Activated T-helper 17 cell treated with anti-CD3 and anti-CD28 coated beads, Interleukin-2, amount 50 U/mL, for 72 hours (primary cell): ENCODE data around the gene OR2L8. TPM values are rescaled to one million over a fixed set of nuclear protein-coding genes. Genes with fewer than 3 reads are reported as not detected.
"Not testable (repeated sequence)": the region's sequence is repeated elsewhere in the genome, so short reads cannot be mapped to it uniquely, and the experiment has no call there.

Experiments
- ATAC-seq: fragments of 150-1000 bp; cut with Tn5 transposase; replicated peaks from 2 replicates; pipeline ENCODE4 v1.10.0; 2021; ENCODE audit warnings: mild to moderate bottlenecking, moderate library complexity
- H3K27ac Mint-ChIP-seq: one replicate; pipeline ENCODE4 v1.8.0; 2022; ENCODE audit warnings: mixed read lengths
- H3K27me3 Mint-ChIP-seq: one replicate; pipeline ENCODE4 v1.8.0; 2022; ENCODE audit warnings: mixed read lengths
- H3K36me3 Mint-ChIP-seq: one replicate; pipeline ENCODE4 v1.8.0; 2022; ENCODE audit warnings: low read depth, mild to moderate bottlenecking, mixed read lengths
- H3K4me1 Mint-ChIP-seq: one replicate; pipeline ENCODE4 v1.8.0; 2022; ENCODE audit warnings: mixed read lengths
- H3K4me3 Mint-ChIP-seq: one replicate; pipeline ENCODE4 v1.8.0; 2022; ENCODE audit warnings: mild to moderate bottlenecking, mixed read lengths
- H3K9me3 Mint-ChIP-seq: one replicate; pipeline ENCODE4 v1.8.0; 2022; ENCODE audit warnings: mixed read lengths
- total RNA-seq, 2 donors: library from RNA; stranded (reverse); gene quantifications; one replicate each; pipeline ENCODE4 v1.2.3, GENCODE V29; 2022

Gene OR2L8
- total RNA-seq, 2 donors from 2014 or later: not detected

DNA sequence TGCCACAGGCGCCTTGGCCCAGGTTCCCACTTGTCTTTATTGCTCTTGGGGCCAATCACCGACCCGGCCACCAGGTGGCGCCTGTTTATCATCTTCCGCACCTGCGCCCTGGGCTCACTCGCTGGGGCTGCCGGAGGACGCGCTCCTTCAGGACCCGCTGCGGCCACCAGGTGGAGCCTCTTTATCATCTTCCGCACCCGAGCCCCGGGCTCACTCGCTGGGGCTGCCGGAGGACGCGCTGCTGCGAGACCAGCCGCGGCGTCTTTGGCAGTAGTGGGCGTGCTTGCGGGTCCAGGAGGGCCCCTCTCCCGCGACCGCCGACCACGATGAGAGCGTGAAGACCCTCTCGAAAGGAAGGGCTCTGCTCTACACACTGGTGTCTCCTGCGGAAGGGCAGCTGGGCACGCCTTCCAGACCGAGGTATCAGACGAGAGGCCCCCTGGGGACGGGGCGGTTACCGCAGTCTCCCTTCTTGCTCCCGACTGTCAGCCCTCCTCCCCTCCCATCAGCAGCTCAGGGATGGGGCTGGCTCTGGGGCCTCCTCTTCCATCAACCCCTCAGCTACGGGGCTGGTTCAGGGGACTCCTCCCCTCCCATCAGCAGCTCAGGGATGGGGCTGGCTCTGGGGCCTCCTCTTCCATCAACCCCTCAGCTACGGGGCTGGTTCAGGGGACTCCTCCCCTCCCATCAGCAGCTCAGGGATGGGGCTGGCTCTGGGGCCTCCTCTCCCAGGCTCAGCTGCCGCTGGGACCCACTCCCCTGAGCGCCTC is 11.5 kb upstream of the OR2L8 start:
- peak overlapping the region; percentile 69 for H3K4me3 Mint-ChIP-seq
- peak; percentile 99 for ATAC-seq
- H3K4me1 Mint-ChIP-seq, H3K27me3 Mint-ChIP-seq, H3K9me3 Mint-ChIP-seq, H3K36me3 Mint-ChIP-seq, H3K27ac Mint-ChIP-seq: not testable (repeated sequence)

DNA sequence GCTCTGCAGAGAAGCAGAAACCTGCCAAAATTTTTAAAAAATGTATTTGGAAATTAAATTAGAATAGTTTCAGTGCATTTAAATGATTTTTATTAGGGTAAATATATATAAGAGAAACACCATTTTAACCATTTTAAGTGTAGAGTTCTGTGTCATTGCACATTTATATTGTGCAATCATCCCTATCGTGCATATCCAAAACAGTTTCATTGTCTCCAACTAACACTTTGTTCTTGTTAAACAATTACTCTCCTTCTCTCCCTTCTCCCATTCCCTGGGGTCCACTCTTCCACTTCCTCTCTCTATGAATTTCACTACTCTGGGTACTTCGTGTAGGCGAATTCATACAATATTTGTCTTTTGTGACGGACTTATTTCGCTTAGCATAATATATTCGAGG is 6.0 kb upstream of the OR2L8 start:
- no peak overlapping the region for H3K4me3 Mint-ChIP-seq
- H3K27ac Mint-ChIP-seq: no peak overlapping the region
- H3K4me1 Mint-ChIP-seq: no peaks in the 10 kb centered on the region
- H3K36me3 Mint-ChIP-seq: no peaks in the 10 kb centered on the region
- H3K9me3 Mint-ChIP-seq: peaks cover 3% of the 10 kb centered on the region
- ATAC-seq: no peak
- H3K27me3 Mint-ChIP-seq: peaks cover 2% of the 10 kb centered on the region

DNA sequence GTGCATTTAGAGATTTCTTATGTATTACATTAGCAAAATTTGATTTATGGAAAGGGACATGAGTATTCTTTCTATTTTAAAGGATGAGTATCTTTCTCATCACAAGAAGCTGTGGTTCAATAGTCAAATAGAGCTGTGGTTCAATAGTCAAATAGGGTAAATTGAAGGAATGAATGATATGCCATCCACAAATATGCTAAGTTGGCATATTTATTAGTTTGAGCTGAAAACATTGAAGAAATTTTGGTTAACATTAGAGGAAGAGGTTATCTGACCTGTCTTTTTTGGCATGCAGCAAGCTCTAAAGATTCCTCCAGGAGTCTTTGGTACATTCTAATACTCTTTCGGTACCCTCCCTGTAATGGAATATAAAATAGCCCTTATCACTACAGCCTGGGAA is 4.8 kb downstream of the OR2L8 start:
- Mint-ChIP-seq H3K9me3 (peaks cover 5% of the 10 kb centered on the region), H3K4me3 (no peak overlapping the region), H3K27ac (no peak overlapping the region), H3K4me1 (no peaks in the 10 kb centered on the region), H3K27me3 (no peaks in the 10 kb centered on the region), H3K36me3 (no peaks in the 10 kb centered on the region)
- no peak for ATAC-seq

DNA sequence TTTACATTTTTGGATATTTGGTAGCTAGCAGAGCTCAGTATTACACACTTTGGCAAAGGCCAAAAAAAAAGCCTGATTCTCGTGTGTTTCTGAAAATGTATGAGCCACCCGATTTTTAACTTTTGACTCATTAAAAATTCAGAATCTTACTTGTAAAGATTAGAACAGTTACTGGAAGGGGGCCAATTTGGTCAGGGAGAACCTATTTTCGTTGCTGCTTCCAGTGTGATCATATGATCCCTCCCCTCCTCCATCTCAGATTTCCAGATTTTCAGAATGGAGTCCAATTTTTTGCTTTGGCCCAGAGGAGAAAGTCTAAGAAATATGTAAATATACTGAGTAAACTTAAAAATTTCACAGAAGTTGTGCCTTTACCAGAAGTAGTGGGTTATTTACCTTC is 13.1 kb downstream of the OR2L8 start:
- Mint-ChIP-seq H3K36me3 (no peaks in the 10 kb centered on the region), H3K27me3 (no peaks in the 10 kb centered on the region), H3K4me1 (no peaks in the 10 kb centered on the region), H3K27ac (no peak overlapping the region), H3K9me3 (peaks cover 16% of the 10 kb centered on the region), H3K4me3 (no peak overlapping the region)
- ATAC-seq: no peak

DNA sequence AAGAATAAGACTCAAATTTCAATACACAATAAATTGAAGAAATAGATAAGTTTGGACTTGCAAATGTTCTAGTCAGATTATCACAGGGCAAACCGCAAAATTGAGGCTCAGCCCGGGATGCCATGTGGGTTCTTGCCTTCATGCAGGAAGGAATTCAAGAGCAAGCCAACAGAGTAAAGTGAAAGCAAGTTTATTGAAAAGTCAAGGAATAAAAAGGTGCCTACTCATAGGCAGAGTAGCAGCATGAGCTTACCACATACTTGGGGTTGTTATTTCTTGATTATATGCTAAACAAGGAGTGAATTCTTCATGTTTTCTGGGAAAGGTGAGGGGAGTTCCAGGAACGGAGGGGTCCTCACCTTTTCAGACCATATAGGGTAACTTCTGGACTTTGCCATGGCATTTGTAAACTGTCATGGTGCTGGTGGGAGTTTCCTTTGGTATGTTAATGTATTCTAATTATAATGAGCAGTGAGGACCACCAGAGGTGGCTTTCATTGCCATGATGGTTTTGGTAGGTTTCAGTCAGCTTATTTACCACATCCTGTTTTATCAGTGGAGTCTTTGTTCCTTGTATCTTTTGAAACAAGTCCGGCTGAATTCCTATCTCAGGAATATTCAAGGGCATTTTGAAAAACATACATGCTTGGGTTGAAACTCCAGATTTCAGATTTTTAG is 14.4 kb downstream of the OR2L8 start:
- no peaks in the 10 kb centered on the region for H3K36me3 Mint-ChIP-seq
- ATAC-seq: no peak
- H3K4me1 Mint-ChIP-seq: no peaks in the 10 kb centered on the region
- no peaks in the 10 kb centered on the region for H3K27me3 Mint-ChIP-seq
- H3K27ac Mint-ChIP-seq: no peak overlapping the region
- H3K9me3 Mint-ChIP-seq: peaks cover 15% of the 10 kb centered on the region
- H3K4me3 Mint-ChIP-seq: no peak overlapping the region

DNA sequence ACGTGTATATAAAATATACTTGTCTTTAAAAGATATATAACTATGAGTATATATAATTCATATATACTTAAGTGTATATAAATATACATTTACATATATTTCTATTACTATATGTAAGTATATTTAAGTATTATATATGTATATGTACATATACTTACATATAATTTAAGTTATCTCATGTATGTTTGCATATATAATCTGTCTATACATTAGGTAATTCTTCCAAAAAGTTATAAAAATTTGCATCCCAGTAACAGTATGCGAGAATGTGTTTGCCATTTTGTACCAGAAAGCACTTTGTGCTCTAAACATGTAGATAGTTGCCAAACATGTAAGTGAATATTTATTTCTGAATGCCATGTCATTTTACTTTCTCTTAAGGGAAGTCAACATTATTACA is 16.3 kb downstream of the OR2L8 start, which contains the start of gene OR2AK2:
TSS of gene OR2AK2 (plus strand) at position 301 of the 400 bp plus-strand sequence. CDS start 144 bp downstream, outside the sequence.
- no peak for ATAC-seq
- H3K36me3 Mint-ChIP-seq: no peaks in the 10 kb centered on the region
- H3K4me1 Mint-ChIP-seq: no peaks in the 10 kb centered on the region
- no peak within 1 kb of the TSS for H3K27ac Mint-ChIP-seq
- H3K4me3 Mint-ChIP-seq: no peak within 1 kb of the TSS
- H3K27me3 Mint-ChIP-seq: no peaks in the 10 kb centered on the region
- peaks cover 9% of the 10 kb centered on the region for H3K9me3 Mint-ChIP-seq

DNA sequence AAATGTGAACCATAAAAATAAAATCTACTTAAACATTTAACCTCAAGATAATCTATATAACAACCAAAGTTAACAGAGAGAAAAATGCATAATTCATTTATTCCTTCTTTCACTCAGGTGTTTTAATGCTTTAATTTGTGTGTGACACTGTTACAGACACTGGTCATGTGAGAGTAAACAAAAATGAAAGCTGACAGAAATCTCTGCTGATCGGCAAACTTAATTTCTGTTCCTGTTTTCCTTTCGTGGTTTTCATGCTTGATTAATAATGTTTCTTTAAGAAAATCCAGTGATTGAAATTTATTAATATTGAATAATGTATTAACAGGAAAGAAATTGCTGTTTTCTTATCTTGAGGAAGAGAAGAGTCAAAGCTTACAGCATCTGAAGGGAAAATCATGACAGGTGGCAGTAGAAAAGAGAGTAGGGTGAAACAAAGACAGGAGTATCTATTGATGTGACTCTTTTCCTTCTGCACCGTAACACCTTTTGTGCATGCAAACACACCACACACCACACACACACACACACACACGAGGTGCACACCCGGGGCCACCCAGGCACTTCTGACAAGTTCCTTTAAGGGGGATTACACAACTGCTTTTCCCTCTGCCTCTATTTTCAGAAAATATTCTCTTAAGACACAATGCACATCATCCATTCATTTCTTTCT is 18.0 kb downstream of the OR2L8 start:
- H3K4me1 Mint-ChIP-seq: no peaks in the 10 kb centered on the region
- peaks cover 3% of the 10 kb centered on the region for H3K9me3 Mint-ChIP-seq
- ATAC-seq: no peak
- no peak overlapping the region for H3K4me3 Mint-ChIP-seq
- no peaks in the 10 kb centered on the region for H3K36me3 Mint-ChIP-seq
- no peak overlapping the region for H3K27ac Mint-ChIP-seq
- H3K27me3 Mint-ChIP-seq: no peaks in the 10 kb centered on the region

DNA sequence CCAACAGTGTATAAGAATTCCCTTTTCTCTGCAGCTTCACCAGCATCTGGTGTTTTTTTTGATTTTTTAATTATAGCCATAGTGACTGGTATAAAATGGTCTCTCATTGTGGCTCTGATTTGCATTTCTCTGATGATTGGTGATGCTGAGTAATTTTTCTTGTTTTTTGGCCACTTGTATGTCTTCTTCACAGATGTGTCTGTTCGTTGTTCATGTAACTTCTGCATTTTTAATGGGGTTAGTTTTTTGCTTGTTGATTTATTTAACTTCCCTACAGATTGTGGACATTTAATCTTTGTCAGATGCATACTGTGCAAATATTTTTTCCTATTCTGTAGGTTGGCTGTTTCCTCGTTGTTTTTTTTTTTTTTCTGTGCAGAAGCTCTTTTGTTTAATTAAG is 44.3 kb downstream of the OR2L8 start:
- Mint-ChIP-seq H3K4me3 (no peak overlapping the region), H3K4me1 (no peaks in the 10 kb centered on the region), H3K27ac (no peak overlapping the region), H3K27me3 (no peaks in the 10 kb centered on the region), H3K36me3 (no peaks in the 10 kb centered on the region), H3K9me3 (no peaks in the 10 kb centered on the region)
- no peak for ATAC-seq

DNA sequence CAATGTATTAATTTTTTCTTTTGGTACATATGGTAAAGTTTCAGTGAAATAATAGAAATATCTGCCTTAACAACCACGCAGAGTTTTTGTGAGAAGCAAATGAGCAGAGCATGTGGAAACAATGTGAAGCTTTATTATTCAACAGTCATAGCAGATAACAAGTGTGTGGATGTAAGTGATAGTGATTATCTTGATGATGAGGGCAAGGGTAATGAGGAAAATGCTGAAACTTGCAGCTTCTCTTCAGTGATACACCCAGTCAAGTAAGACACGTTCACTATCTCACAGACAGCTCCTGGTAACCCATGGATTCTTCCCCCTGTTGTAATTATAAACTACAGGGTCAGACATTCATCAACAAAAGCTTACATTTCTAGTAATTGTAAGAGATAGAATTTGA is 50.2 kb downstream of the OR2L8 start:
- peaks cover 9% of the 10 kb centered on the region for H3K9me3 Mint-ChIP-seq
- no peaks in the 10 kb centered on the region for H3K4me1 Mint-ChIP-seq
- no peaks in the 10 kb centered on the region for H3K36me3 Mint-ChIP-seq
- no peak overlapping the region for H3K4me3 Mint-ChIP-seq
- no peak for ATAC-seq
- H3K27ac Mint-ChIP-seq: no peak overlapping the region
- H3K27me3 Mint-ChIP-seq: no peaks in the 10 kb centered on the region

Other genes starting within 250 kb of the OR2L8 start
- gene OR6F1, start 232.2 kb upstream of the OR2L8 start, total RNA-seq: not detected
- gene OR14K1, start 210.2 kb upstream of the OR2L8 start, total RNA-seq: not detected
- gene OR14A2, start 200.7 kb upstream of the OR2L8 start, total RNA-seq: not detected
- not detected for gene OR1C1, start 188.3 kb upstream of the OR2L8 start, total RNA-seq
- not detected for gene OR14A16, start 124.7 kb upstream of the OR2L8 start, total RNA-seq
- gene OR11L1, start 107.0 kb upstream of the OR2L8 start, total RNA-seq: not detected
- under 1 TPM; 0.13 to 0.19 TPM for gene TRIM58, start 91.7 kb upstream of the OR2L8 start, total RNA-seq
- not detected for gene OR2W3, start 53.3 kb upstream of the OR2L8 start, total RNA-seq
- gene OR2T8, start 28.6 kb upstream of the OR2L8 start, total RNA-seq: not detected
- gene OR2AJ1, start 24.0 kb upstream of the OR2L8 start, total RNA-seq: not detected
- gene OR2AK2, start 16.4 kb downstream of the OR2L8 start, total RNA-seq: under 1 TPM in 1 of 2 donors, not detected in 1; 0.26 TPM
- gene OR2L5, start 64.8 kb downstream of the OR2L8 start, total RNA-seq: under 1 TPM in 1 of 2 donors, not detected in 1; 0.09 TPM
- gene OR2L2, start 81.2 kb downstream of the OR2L8 start, total RNA-seq: under 1 TPM; 0.11 TPM
- not detected for gene OR2L3, start 98.0 kb downstream of the OR2L8 start, total RNA-seq
- gene OR2L13, start 146.3 kb downstream of the OR2L8 start, total RNA-seq: not detected
- not detected for gene OR2M5, start 196.3 kb downstream of the OR2L8 start, total RNA-seq
- not detected for gene OR2M2, start 226.0 kb downstream of the OR2L8 start, total RNA-seq
- gene OR2M3, start 248.4 kb downstream of the OR2L8 start, total RNA-seq: not detected